GF-D8 (cell line): ENCODE measurements around the gene TMEM178B.
"Not testable (repeated sequence)": the region's sequence is repeated elsewhere in the genome, so short reads cannot be mapped to it uniquely, and the experiment has no call there.

Experiments used
- DNase-seq: peaks from one replicate; lab custom pipeline; 2025; lab: John Stamatoyannopoulos, UW

TMEM178B gene

GRCh38 chr7:141358386-141358785, 284.5 kb downstream of the TMEM178B start:
- DNase-seq: no peak

DNA sequence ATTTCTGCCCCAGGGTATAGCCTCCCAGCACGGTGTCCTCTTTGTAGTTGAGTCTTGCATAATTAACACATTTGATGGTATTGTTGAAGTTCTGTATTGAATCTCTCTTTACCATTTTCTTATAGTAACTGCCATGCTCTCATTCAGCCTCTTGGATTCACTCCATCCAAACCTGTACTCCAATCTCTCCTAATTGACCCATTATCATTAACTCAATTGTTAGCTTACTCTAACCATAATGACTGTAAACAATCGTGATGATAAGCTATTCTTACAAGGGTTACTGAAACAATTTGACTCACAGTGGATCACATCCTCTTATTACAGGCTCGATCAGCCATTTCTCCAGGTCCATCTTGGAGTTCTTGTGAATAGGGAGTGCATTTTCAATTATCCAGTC, 285.4 kb downstream of the TMEM178B start:
- no peak for DNase-seq

DNA sequence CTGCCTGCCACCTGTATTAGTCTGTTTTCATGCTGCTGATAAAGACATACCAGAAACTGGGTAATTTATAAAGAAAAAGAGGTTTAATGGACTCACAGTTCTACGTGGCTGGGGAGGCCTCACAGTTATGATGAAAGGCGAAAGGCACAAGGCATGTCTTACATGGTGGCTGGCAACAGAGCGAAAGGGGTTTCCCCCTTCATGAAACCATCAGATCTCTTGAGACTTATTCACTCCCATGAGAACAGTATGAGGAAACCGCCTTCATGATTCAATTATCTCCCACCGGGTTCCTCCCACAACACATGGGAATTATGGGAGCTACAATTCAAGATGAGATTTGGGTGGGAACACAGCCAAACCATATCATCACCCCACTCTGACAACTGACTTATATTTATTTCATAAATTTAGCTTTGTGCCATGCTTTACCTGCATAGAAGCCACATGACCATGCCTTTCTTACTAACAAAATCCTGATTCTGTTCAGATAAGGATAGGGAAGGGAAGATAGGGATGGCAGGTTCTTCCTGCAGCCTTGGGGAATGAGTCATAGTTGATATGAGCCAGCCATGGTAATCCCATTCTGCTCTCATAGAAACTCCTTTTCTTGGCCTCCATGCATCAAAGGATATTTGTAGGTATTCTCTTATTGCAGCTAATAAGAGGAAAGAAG, 286.0 kb downstream of the TMEM178B start:
- DNase-seq: no peak

DNA sequence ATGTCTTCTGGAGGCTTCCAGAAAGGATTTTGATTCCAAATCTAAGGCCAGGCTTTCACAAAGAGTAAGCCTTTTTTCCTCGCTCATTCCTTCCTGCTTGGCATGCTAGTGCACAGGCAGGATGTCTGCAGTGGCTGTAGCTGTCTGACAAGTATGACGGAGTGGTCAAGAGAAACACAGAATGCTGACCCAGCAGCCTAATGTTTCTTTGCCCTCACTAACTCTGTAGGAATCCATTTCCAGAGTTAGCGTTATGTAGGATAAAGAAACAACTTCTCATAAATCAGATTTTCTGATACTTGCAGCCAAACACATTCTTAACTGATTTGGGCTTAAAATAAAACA, 286.5 kb downstream of the TMEM178B start:
- no peak for DNase-seq

DNA sequence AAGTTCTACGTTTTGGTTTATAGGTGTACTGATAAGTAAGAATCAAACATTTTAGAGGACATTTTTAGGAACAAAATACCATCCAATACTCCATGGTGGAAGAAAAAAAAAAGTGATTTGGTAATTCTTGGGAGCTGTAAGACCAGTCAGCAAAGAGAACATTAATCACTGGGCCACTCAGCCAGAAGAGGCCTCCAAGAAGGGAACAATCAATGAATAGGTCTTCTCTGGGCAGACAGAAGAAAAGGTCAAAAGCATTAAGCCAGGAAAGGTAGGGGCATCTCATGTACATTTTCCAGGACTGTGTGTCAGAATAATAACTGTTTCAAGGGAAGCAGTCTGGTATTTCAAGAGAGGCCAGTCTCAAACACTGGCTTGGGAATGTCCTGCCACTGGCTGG, 286.9 kb downstream of the TMEM178B start:
- no peak for DNase-seq

- DNase-seq: no peak
Measured at GRCh38 chr7:141361479-141361878, 287.6 kb downstream of the TMEM178B start.

DNA sequence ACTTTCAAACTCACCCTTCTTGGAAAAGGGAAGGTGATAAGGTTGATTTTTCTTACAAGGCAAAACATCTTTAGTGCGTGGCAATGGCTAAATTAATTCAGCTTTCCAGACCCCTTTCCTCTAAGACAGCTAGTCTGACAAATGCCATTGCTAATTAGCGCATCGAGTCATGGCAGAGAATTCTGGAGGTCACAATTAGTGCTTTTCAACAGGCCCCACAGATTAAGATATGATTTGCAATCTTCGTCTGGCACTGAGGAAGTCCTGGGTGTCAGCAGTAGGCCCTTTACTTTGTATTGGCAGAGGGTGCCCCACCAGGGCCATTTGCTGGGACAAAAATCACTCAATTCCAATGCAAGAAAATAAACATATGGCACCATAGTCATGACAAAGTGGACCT, 288.1 kb downstream of the TMEM178B start:
- no peak for DNase-seq

DNA sequence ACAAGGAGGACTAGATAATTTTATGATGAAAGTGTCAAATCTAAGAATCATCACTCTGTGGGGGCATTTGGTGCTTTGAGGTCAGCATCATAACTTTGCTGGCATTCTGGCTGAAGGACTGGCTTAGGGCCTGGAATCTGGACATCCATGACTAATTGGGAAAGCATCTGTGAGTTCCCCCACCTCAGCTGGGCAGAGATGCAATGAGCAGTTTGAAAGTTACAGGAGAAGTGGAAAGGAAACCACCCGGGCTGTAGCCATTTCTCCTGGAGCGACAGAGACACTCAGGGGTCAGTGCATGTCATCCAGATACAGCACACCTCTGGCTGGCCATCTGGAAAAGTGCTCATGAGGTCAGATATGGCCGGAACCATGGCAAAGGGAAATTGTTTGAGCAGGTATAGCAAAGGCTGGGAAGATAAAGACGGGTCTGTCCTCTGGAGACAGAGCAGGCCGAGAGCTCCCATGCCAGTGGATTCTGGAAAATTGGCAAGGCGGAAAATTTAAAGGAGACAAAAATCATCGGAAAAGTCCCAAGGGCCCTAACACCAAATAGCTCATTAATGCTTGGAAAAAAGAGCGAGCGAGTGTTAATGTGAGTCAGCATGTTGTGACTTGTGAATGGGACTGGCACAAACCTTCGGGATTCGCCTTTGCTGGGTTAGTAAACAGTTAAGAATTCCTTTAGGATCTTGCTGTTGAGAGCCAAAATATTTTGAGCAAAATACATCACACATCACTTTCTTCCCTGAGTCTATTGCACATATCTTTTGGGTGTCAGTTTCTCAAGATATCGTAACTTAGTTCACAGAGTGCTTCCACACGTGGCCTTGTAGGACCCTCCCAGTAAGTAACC, 288.9 kb downstream of the TMEM178B start:
- no peak for DNase-seq

DNA sequence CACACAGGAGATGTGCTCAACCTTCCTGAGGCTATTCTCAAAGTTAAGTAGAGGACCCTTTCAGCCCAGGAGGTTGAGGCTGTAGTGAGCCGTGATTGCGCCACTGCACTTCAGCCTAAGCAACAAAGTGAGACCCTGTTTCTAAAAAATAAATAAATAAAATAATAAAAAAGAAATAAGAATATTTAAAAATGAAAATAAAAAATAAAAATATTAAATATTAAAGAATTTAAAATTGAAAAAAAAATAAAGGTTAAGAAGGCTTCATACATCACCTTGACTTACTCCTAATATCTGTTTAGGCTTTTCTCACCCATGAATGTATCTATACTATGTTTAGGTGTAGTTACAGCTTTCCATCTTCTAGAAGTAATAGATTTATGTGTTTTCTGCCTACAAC, 289.9 kb downstream of the TMEM178B start:
- DNase-seq: no peak

DNA sequence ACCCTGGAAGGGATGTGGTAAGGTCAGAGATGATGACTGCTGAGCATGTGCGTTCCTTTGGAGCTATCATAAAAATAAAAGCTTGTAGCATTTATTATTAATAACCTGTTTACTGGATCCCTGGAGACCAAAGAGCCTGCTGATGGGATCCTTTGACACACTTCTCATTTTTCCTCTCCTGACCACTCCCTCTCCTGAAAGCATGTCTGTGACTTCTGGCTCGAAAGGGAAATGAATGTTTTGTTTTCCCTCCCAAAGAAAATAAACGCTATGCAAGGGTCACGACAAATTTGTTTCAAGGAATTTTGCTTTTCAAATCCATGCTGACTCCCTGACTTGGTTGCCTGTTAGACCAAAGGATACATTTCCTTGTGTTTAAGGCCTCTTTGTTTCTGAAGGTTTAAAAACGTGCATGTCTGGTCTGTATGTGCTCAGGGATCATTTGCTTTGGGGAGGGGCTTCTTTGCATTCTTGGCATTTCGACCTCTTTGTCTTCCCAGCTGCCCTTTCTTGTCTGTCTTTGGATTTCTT, 292.3 kb downstream of the TMEM178B start:
- DNase-seq: no peak

DNA sequence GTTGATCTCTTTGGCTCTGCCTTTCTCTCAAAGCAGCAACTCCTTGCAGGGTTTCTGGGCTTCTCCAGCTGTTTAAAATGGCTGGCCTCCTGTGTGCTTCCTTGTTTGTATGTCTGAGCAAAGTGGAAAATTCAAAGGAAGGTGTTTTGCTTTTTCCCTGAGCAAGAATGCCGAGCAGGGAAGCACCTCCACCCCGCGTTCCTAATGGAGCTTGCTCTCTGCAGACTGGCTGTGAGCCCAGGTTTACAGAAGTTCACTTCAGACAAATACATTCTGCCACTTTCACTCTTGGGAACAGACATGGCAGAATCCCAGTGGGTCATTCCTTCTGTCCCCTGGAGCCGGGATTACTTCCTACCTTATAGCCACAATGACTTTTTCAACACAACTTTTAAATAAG, 295.6 kb downstream of the TMEM178B start:
- DNase-seq: no peak

- DNase-seq: no peak
Measured at GRCh38 chr7:141370178-141370577, 296.3 kb downstream of the TMEM178B start.

DNA sequence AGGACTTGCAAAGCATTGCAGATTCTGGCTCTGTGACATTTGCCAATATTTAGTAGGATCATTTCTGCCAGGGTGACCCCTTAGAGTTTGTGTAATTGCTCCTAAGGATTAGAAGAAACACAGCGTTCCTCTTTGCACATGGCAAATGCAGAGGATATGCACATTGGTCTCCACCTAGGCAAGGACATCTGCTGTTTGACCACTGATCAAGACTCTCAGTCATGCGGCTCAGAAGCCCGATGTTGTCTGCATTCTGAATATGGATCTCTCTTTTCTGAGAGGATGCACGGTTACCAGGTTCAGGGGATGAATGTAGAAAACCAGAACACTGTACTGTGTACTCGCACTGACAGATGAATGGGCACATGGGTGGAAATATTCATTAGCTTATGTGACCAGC, 296.8 kb downstream of the TMEM178B start:
- no peak for DNase-seq

- DNase-seq: no peak
Measured at GRCh38 chr7:141374425-141374824, 300.6 kb downstream of the TMEM178B start.

- DNase-seq: no peak
Measured at GRCh38 chr7:141375442-141375841, 301.6 kb downstream of the TMEM178B start.

- DNase-seq: no peak
Measured at GRCh38 chr7:141377906-141378305, 304.0 kb downstream of the TMEM178B start.

DNA sequence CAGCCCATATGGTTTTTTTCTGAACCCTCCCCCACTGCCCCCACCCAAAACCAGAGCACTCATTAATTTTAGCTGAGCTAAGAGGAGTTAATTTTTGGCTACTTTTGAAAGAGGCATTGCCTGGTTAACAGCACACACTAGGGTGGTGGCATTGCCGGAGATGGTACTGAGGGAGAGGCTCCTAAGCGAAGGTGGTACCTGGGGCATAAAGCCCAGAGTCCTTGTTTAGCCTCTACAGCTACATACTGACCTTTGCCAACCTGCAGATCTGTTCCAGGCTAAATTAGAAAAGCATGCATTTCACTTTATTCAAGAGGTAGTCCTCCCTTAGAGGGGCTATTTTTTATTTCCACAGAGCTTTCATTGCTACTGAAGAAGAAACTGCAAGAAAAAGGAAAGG, 304.5 kb downstream of the TMEM178B start:
- no peak for DNase-seq

DNA sequence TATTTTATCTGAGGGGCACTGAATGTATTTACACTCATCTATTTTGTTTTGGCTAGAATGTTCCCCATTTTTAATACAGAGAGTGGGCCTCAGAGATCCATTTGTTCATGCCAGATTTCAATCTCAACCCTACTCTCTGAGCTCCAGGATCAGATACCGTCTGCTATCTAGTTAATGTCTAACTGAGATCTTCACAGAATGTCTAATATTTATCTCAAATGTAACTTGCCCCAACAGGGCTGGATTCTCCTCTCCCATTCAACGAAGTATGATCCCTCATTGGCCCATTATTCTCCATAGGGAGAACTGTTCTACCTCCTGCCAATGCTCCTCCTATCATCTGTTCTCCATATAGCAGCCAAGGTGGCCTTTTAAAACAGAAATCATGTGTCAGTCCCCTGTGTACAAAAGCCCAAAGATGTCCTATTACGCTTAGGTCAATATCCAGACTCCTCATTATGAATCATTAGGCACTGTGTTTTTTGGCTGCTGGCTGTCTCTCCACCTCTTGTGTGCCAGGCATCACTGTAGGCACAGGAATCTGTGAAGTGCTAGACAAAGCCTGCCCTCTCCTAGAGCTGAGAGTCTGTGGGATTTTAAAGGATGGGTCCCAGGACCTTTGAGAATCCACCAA, 308.0 kb downstream of the TMEM178B start:
- no peak for DNase-seq

GRCh38 chr7:141383356-141383755, 309.5 kb downstream of the TMEM178B start:
- DNase-seq: not testable (repeated sequence)

- no peak for DNase-seq
Measured at GRCh38 chr7:141386881-141387280, 313.0 kb downstream of the TMEM178B start.

DNA sequence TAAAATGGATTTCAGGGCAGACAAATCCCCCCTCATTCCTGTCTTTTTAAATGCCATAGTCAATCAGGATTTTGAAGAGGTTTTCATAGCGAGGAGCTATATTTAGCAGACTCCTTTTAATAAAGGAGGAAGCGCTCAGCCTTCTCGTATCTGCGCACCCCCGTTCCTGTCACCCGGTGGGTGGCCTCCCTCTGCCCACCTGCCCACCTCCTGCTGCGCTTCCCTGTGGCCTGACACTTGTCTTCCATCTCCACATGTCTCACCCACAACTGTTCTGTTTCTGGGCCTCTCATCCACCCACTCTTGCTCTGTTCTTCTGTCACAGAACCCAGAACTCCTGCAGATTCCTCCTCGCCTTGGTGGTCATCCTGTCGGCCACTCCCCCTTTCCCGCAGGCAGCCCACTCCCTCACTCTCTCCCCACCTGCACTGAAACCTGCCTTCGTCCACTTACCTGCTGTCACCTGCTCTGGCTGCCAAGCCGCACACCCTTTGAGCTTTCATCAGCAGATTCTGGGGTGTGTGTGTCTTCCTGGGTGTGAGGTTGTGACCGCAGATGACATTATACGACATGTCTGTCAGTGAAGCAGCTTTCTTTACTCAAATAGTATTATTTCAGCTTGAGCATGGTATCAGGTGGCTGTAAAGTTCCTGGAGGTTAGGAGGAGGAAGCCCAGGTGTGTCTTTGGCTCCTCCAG, 313.8 kb downstream of the TMEM178B start:
- no peak for DNase-seq

DNA sequence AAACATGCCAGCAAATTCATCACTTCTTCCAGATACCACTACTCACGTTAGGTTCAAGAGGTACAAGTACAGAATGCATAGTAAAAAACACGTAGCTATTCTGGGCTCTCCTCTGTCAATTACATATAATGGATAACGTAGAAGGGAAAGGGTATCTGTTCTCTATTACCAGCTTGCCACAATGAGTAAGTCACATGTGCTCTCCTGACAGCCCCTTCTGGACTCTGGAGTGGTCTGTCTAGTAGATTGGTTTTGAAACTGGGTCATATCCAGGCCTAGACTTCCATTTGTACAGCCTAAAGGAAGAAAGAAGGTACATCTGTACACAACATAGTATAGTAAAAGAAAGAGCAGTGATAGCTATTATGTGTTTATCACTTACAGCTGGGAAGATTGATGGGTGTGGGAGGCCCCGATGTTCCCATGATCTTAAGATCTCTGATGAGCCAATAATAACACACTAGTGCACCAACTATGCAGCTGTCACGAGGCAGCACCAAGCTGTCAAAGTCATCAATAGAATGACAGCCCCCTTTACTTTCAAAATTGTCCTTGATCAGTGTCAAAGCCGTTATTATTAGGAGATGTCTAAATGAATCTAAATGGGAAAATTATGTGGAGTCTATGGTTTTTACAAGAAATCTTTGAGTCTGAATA, 315.4 kb downstream of the TMEM178B start:
- no peak for DNase-seq
